GM18505 (cell line): ENCODE results near the gene TRMT13.
"Not testable (repeated sequence)": the region's sequence is repeated elsewhere in the genome, so short reads cannot be mapped to it uniquely, and the experiment has no call there.

ENCODE experiments used
- ATAC-seq: cut with Tn5 transposase; IDR thresholded peaks from one replicate; pipeline ENCODE4 v1.9.1; 2021; ENCODE audit not compliant: unreplicated experiment
- POLR2A ChIP-seq: IDR thresholded peaks from 4 replicates; pipeline ENCODE4 v1.6.1; 2011; ENCODE audit warnings: borderline replicate concordance; ENCODE audit not compliant: insufficient read depth, insufficient read length; ENCODE audit errors: extremely low read depth

TRMT13 gene

DNA sequence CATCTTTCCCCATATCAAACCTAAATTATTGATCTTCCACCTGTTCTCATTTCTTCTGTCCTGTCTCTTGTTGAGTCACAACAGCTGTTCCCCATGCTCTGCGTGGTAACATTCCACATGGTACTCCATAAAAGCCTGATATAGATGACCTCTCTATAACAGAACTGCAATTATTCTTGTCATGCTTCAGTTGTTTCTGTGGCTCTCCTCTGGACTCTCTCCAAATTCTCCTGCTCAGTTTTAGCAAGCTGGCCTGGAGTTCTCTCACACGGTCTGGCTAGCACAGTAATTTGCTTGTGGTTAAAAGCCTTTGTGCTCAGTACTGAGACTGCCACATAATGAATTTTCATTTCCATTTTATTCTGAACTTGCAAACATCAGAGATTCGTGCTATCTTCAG is 55.7 kb downstream of the TRMT13 start:
- no peak for ATAC-seq
- TF ChIP-seq POLR2A, result no peak

DNA sequence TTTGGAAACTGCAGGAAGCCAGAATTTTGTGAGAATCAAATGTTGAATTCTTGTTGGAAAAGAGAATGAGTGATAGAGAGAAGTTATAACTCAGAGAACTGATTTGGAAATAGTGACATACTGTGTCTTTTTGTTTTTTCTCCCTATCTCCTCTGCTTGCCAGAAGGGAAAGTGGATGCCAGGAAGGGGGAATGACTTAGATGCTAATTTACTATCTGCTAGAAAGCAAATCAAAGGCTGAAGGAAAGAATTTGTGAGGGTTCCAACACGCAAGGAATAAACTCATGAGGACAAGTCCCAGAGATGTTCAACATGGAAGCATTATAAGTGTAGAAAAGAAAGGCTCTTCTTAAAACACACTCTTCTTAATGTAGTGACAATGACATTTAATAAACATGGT is 65.6 kb downstream of the TRMT13 start:
- ATAC-seq, result no peak
- TF ChIP-seq POLR2A, result no peak

DNA sequence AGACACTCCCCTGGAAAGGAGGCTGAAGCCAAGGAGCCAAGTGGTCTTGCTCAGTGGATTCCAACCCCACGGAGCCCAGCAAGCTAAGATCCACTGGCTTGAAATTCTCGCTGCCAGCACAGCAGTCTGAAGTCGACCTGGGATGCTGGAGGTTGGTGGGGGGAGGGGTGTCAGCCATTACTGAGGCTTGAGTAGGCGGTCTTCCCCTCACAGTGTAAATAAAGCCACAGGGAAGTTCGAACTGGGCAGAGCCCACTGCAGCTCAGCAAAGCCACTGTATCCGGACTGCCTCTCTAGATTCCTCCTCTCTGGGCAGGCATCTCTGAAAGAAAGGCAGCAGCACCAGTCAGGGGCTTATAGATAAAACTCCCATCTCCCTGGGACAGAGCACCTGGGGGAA is 67.1 kb downstream of the TRMT13 start:
- ATAC-seq, result not testable (repeated sequence)
